ENCODE results near the gene NQO2.
"Not testable (repeated sequence)": the region's sequence is repeated elsewhere in the genome, so short reads cannot be mapped to it uniquely, and the experiment has no call there.

Gene NQO2

GRCh38 chr6:3055158-3055499 lies 55.4 kb downstream of the NQO2 start:
- in situ Hi-C loops (cut with MboI; ENCODE audit: low pct_unique_long_range_greater_than_20kb, low sequenced_read_pairs); DNase-seq: not testable (repeated sequence)

DNA sequence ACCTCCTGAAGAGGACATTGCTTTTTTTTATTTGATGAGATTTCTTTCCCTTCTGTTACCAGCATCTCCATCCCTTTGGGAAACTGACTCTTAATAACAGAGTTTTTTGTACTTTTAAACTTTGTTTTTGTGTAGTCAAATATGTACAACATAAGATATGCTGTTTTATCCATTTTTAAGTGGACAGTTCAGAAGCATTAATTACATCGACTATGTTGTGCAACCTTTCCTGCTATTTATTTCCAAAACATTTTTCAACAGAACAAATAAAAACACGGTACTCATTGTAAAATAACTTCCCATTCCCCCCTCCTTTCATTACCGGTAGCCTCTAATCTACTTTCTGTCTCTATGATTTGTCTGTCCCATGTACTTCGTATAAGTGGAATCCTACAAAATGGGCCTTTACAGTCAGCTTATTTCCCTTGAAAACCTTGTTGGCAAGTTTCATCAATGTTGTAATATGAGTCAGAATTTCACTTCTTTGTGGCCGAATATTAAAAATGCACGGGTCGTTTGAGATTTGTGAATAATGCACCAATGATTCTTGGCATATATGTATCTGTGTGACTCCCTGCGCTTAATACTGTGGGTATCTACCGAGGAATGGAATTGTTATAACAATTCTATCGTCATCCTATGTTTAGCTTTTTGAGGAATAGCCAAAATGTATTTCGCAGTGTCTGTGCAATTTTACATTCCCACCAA lies 57.5 kb downstream of the NQO2 start:
- DNase-seq, result no peak
- in situ Hi-C loops (cut with MboI; ENCODE audit: low pct_unique_long_range_greater_than_20kb, low sequenced_read_pairs), result no loop called here

DNA sequence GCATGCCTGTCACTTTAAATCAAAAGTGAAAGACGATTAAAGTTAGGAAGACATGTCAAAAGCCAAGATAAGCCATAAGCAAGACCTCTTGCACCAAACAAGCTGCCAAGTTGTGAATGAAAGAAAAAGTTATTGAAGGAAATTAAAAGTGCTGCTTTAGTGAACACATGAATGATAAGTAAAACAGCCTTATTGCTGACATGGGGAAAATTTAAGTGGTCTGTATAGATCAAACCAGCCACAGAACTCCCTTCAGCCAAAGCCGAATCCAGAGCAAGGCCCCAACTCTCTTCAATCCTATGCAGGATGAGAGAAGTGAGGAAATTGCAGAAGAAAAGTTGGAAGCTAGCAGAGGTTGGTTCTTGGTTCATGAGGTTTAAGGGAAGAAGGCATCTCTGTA lies 59.3 kb downstream of the NQO2 start:
- in situ Hi-C loops (cut with MboI; ENCODE audit: low pct_unique_long_range_greater_than_20kb, low sequenced_read_pairs), result no loop called here
- no peak for DNase-seq

GRCh38 chr6:3060092-3060491 lies 60.4 kb downstream of the NQO2 start:
- DNase-seq; in situ Hi-C loops (cut with MboI; ENCODE audit: low pct_unique_long_range_greater_than_20kb, low sequenced_read_pairs): not testable (repeated sequence)

- in situ Hi-C loops (cut with MboI; ENCODE audit: low pct_unique_long_range_greater_than_20kb, low sequenced_read_pairs), result no loop called here
These were observed 61.8 kb downstream of the NQO2 start for GRCh38 chr6:3061501-3061941.

GRCh38 chr6:3063340-3063732 lies 63.6 kb downstream of the NQO2 start:
- peak; percentile 32 for DNase-seq
- in situ Hi-C loops (cut with MboI; ENCODE audit: low pct_unique_long_range_greater_than_20kb, low sequenced_read_pairs), result not testable (repeated sequence)

More at GRCh38 chr6:3061501-3061941, 61.8 kb downstream of the NQO2 start:
- DNase-seq, result no peak

DNA sequence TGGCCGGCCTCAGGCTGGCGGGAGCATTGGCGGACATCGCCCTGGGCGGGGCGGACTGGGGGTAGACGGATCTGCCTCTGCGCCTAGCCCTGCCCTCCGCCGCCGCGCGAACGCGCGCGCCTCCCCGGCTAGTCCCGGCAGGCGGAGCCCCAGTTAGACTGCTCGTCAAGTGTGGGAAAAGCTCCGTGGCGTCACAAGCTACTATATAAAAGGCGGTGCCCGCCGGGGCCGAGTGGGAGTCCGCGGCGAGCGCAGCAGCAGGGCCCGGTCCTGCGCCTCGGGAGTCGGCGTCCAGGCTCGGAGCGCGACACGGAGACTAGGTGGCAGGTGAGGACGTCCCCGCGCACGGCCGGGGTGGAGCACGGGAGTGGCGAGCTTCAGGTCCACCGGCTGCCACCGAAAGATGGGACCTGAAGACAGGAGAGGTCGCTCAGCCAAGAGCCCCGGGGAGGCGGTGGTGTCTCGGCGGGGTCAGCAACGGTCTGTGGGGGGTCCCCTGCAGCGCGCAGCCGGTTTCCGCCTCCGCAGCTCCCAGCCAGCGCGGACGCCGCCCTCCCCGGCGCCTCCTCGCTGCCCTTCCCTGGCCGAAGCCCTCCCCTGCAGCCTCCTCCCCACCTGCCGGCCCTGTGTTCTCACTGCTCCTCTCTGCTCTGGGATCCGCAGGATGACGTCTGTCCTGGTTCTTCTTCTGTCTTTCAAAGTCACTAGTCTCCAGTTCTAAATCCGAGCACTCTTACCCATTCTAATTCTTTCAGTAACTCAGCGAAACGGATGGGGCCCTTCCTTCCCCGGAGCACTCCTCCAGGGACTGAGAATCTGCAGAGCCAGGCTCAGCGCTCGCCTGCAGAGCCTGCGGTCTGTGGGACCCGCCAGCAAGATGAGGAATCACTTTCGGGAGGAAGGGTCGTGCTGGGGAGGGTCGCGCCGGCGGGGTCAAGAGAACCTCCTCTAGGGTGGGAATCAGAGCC lies 64.3 kb downstream of the NQO2 start:
- in situ Hi-C loops (cut with MboI; ENCODE audit: low pct_unique_long_range_greater_than_20kb, low sequenced_read_pairs), result no loop called here
- DNase-seq, result peak; percentile 90

- in situ Hi-C loops (cut with MboI; ENCODE audit: low pct_unique_long_range_greater_than_20kb, low sequenced_read_pairs), result no loop called here
These were observed 68.9 kb downstream of the NQO2 start, which contains the start of gene RIPK1 for GRCh38 chr6:3068329-3069214. Gene RIPK1 (plus strand): TSS chr6:3068494. CDS start chr6:3076824, 8,330 bp downstream.

More at GRCh38 chr6:3068329-3069214, 68.9 kb downstream of the NQO2 start, which contains the start of gene RIPK1:
- peak; percentile 90 for DNase-seq

All from KBM-7 (cell line).